Fibroblast of lung (primary cell): Measurements from ENCODE around the gene HIVEP3. TPM values are rescaled to one million over a fixed set of nuclear protein-coding genes. Genes with fewer than 3 reads are reported as not detected.

Source experiments
- DNase-seq, 2 donors: peaks; one replicate each; pipeline versions ENCODE4 v3.0.0 to v3.0.0-alpha.2; 2010; ENCODE audit warnings: low read depth in 2 of 2
- H2AFZ ChIP-seq: 2 replicates; pipeline ENCODE4 v1.5.1; 2012; ENCODE audit warnings: low read length, control low read depth, inconsistent platforms
- H3K27ac ChIP-seq: 2 replicates; pipeline ENCODE4 v1.5.1; 2011; ENCODE audit warnings: low read length, control low read depth; ENCODE audit not compliant: insufficient read depth
- H3K27me3 ChIP-seq: 2 replicates; pipeline ENCODE4 v1.5.1; 2011; ENCODE audit warnings: mild to moderate bottlenecking, low read length; ENCODE audit not compliant: control insufficient read depth, insufficient read depth
- H3K36me3 ChIP-seq: 2 replicates; pipeline ENCODE4 v1.5.1; 2011; ENCODE audit warnings: low read length; ENCODE audit not compliant: control insufficient read depth, insufficient read depth
- H3K4me1 ChIP-seq: 2 replicates; pipeline ENCODE4 v1.5.1; 2011; ENCODE audit warnings: low read length; ENCODE audit not compliant: control insufficient read depth, insufficient read depth; ENCODE audit errors: extremely low read depth
- H3K4me2 ChIP-seq: 2 replicates; pipeline ENCODE4 v1.5.1; 2011; ENCODE audit warnings: low read length, control low read depth; ENCODE audit not compliant: insufficient read depth; ENCODE audit errors: extremely low read depth
- H3K4me3 ChIP-seq, 4 experiments: fragments of 200-600 bp in 1 of 4; sonication (generic) in 1 of 4; replicated peaks in 1 of 4; 2 replicates each; pipeline ENCODE4 v1.5.1; 2011 to 2016; ENCODE audit warnings: low read length in 4 of 4, low read depth in 3 of 4, mild to moderate bottlenecking in 3 of 4, control low read depth in 2 of 4, inconsistent platforms in 1 of 4, mixed read lengths in 1 of 4; ENCODE audit not compliant: insufficient read depth in 1 of 4; ENCODE audit errors: control extremely low read depth in 1 of 4
- H3K79me2 ChIP-seq: 2 replicates; pipeline ENCODE4 v1.5.1; 2012; ENCODE audit warnings: mild to moderate bottlenecking, low read length, inconsistent platforms; ENCODE audit not compliant: control insufficient read depth, insufficient read depth
- H3K9ac ChIP-seq: 2 replicates; pipeline ENCODE4 v1.5.1; 2011; ENCODE audit warnings: mild to moderate bottlenecking, low read length, control low read depth; ENCODE audit not compliant: insufficient read depth
- H3K9me3 ChIP-seq: 2 replicates; pipeline ENCODE4 v1.5.1; 2012; ENCODE audit warnings: low read depth, low read length; ENCODE audit not compliant: control insufficient read depth, insufficient read depth
- H4K20me1 ChIP-seq: 2 replicates; pipeline ENCODE4 v1.5.1; 2011; ENCODE audit warnings: low read length; ENCODE audit not compliant: control insufficient read depth, insufficient read depth; ENCODE audit errors: extremely low read depth
- EZH2 ChIP-seq: IDR thresholded peaks from 2 replicates; pipeline ENCODE4 v1.5.1; 2012; ENCODE audit warnings: low read length, control low read depth, mild to moderate bottlenecking; ENCODE audit errors: missing control alignments
- polyA plus RNA-seq, 2 donors: library from polyadenylated mRNA; depleted of rRNA in 1 of 2; stranded (reverse) in 1 of 2; unstranded in 1 of 2; fragments of >200 nt; gene quantifications; 2 replicates each; pipeline ENCODE4 v1.2.1, GENCODE V29; 2011 to 2012; ENCODE audit warnings: missing spikeins in 1 of 2
- total RNA-seq: library from RNA; depleted of rRNA; stranded (reverse); fragments of >200 nt; gene quantifications from 2 replicates; pipeline ENCODE4 v1.2.1, GENCODE V29; 2014
- TF ChIP-seq, protein P1 (sequence below), 2 donors: IDR thresholded peaks in 1 of 2; conservative IDR thresholded peaks in 1 of 2; 1 replicate in 1 of 2; 2 replicates in 1 of 2; pipeline ENCODE4 v1.5.1; 2011 to 2012; ENCODE audit warnings: low read length in 2 of 2, control low read depth in 1 of 2, inconsistent platforms in 1 of 2, low read depth in 1 of 2, mild to moderate bottlenecking in 1 of 2

The HIVEP3 gene
- total and polyA plus RNA-seq, 2 donors (not counting 1 experiment from before 2014, with no cell fraction given) = 0.83 to 3.2 TPM

GRCh38 chr1:41738006-41738405, 180.7 kb downstream of the HIVEP3 start:
- H3K9me3 ChIP-seq = no peaks in the 10 kb centered on the region
- H3K27ac ChIP-seq = no peak overlapping the region
- no peak for TF ChIP-seq EZH2
- TF ChIP-seq, protein P1, sequence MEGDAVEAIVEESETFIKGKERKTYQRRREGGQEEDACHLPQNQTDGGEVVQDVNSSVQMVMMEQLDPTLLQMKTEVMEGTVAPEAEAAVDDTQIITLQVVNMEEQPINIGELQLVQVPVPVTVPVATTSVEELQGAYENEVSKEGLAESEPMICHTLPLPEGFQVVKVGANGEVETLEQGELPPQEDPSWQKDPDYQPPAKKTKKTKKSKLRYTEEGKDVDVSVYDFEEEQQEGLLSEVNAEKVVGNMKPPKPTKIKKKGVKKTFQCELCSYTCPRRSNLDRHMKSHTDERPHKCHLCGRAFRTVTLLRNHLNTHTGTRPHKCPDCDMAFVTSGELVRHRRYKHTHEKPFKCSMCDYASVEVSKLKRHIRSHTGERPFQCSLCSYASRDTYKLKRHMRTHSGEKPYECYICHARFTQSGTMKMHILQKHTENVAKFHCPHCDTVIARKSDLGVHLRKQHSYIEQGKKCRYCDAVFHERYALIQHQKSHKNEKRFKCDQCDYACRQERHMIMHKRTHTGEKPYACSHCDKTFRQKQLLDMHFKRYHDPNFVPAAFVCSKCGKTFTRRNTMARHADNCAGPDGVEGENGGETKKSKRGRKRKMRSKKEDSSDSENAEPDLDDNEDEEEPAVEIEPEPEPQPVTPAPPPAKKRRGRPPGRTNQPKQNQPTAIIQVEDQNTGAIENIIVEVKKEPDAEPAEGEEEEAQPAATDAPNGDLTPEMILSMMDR (conservative IDR thresholded peaks at IDR 0.05 in 1 of 2, IDR thresholded peaks at IDR 0.05 in 1 of 2; ENCODE audit: low read depth in 1 of 2, low read length in 2 of 2) = no peak
- H2AFZ ChIP-seq = no peak overlapping the region
- H3K9ac ChIP-seq = no peak overlapping the region
- H3K36me3 ChIP-seq = no peaks in the 10 kb centered on the region
- H4K20me1 ChIP-seq = no peaks in the 10 kb centered on the region
- H3K4me2 ChIP-seq = no peak overlapping the region
- H3K4me1 ChIP-seq = peaks cover 15% of the 10 kb centered on the region
- no peaks in the 10 kb centered on the region for H3K27me3 ChIP-seq
- no peaks in the 10 kb centered on the region for H3K79me2 ChIP-seq
- H3K4me3 ChIP-seq = no peak overlapping the region
- DNase-seq = no peak

DNA sequence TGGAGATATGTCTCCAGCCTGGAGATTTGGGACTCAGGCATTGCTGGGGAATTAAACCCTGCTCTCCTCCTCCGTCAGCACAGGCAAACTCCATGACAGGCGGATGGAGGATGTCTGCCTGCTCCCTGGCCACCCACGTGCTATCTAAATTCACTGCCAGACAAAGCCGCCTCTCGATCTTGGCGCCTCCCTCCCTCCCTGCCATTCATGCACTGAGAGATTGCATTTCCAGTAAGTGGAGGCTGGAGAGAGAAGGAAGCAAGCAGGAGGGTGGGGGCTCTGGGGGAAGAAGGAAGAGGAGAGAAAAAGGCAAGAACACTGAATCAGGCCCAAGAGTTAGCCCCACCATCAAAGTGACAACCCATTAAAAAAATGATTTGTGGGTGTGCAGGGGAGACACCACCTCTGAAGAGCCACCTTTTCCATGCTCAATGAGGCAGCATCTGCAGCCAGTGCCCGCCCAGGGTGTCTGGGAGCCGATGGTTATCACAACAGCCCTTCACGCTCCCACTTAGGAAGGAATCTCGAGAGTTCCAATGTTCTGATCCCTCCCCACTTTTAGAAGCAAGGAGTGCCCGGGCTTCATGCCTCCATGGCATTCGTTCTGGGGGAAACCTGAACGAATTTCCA, 183.0 kb downstream of the HIVEP3 start:
- no peaks in the 10 kb centered on the region for H4K20me1 ChIP-seq
- no peak overlapping the region for H2AFZ ChIP-seq
- no peak overlapping the region for H3K9ac ChIP-seq
- no peak overlapping the region for H3K27ac ChIP-seq
- DNase-seq = no peak
- no peaks in the 10 kb centered on the region for H3K79me2 ChIP-seq
- H3K36me3 ChIP-seq = no peaks in the 10 kb centered on the region
- peaks cover 5% of the 10 kb centered on the region for H3K4me1 ChIP-seq
- no peaks in the 10 kb centered on the region for H3K9me3 ChIP-seq
- no peak overlapping the region for H3K4me2 ChIP-seq
- no peak for TF ChIP-seq EZH2
- TF ChIP-seq, protein P1 (conservative IDR thresholded peaks at IDR 0.05 in 1 of 2, IDR thresholded peaks at IDR 0.05 in 1 of 2; ENCODE audit: low read depth in 1 of 2, low read length in 2 of 2) = no peak
- H3K4me3 ChIP-seq = no peak overlapping the region
- H3K27me3 ChIP-seq = no peaks in the 10 kb centered on the region

DNA sequence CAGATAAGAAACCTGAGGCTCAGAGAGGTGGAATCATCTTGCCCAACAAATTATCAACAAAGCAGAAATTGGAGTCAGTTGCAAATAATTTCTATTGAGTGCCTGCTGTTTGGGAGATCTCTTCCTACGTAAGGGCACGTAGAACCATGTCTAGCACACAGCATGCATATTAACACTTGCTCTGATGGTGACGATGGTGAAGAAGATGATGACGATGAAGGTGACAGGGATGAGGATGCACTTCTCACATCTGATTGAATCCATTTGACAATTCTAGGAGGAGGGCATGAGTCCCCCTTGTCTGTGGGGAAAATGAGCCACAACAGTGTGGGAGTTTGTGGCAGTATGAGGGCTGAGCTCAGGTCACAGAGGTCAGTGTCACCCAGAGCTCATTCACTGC, 183.6 kb downstream of the HIVEP3 start:
- H3K36me3 ChIP-seq = no peaks in the 10 kb centered on the region
- TF ChIP-seq, protein P1 (conservative IDR thresholded peaks at IDR 0.05 in 1 of 2, IDR thresholded peaks at IDR 0.05 in 1 of 2; ENCODE audit: low read depth in 1 of 2, low read length in 2 of 2) = no peak
- no peak for TF ChIP-seq EZH2
- no peaks in the 10 kb centered on the region for H3K9me3 ChIP-seq
- H3K27ac ChIP-seq = no peak overlapping the region
- no peak overlapping the region for H3K4me2 ChIP-seq
- no peak overlapping the region for H2AFZ ChIP-seq
- no peaks in the 10 kb centered on the region for H3K79me2 ChIP-seq
- no peaks in the 10 kb centered on the region for H3K27me3 ChIP-seq
- no peak for DNase-seq
- H3K9ac ChIP-seq = no peak overlapping the region
- no peak overlapping the region for H3K4me3 ChIP-seq
- H3K4me1 ChIP-seq = peaks cover 5% of the 10 kb centered on the region
- no peaks in the 10 kb centered on the region for H4K20me1 ChIP-seq
